ENCODE measurements around the gene CAMKK1. TPM values are rescaled to one million over a fixed set of nuclear protein-coding genes. Genes with fewer than 3 reads are reported as not detected.

Gene CAMKK1
- polyA plus RNA-seq, 1 donor from 2014 or later, result 8.9 TPM

DNA sequence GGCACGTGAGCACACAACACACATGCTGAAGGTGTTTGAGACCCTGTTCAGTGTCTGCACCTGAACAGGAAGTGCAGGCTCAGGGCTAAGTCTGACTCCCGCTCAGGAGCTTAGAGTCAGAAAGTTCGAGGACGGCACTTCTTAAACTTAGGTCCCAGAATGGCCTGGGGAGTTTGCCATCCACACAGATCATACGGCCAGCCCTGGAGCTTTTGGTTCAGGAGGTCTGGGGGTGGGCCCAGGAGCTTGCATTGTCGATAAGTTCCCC is 4.0 kb upstream of the CAMKK1 start:
- Histone ChIP-seq H2AFZ (ENCODE audit: low read depth, low read length) (no peak overlapping the region), H3K9me2 (ENCODE audit: insufficient read depth, low read length) (no peaks in the 10 kb centered on the region), H3K27me3 (ENCODE audit: insufficient read depth, low read depth, low read length) (no peaks in the 10 kb centered on the region), H4K20me1 (ENCODE audit: insufficient read depth) (no peaks in the 10 kb centered on the region), H3K9me3 (ENCODE audit: low read length) (no peaks in the 10 kb centered on the region), H3K4me2 (ENCODE audit: low read length) (no peak overlapping the region), H3K27ac (ENCODE audit: low read length) (no peak overlapping the region), H3K36me3 (ENCODE audit: insufficient read depth, low read length) (no peaks in the 10 kb centered on the region), H3K4me3 (ENCODE audit: low read length) (no peak overlapping the region), H3K79me2 (replicated peaks; ENCODE audit: insufficient read depth, low read length) (no peaks in the 10 kb centered on the region), H3K9ac (ENCODE audit: low read length) (no peak overlapping the region), H3F3A (ENCODE audit: insufficient read depth, low read length, poor library complexity, severe bottlenecking) (no peaks in the 10 kb centered on the region)
- TF ChIP-seq EZH2 (IDR thresholded peaks at IDR 0.05; ENCODE audit: borderline replicate concordance, insufficient read depth, low read length, poor library complexity, severe bottlenecking) (no peak), SMC3 (conservative IDR thresholded peaks at IDR 0.05; ENCODE audit: poor library complexity) (no peak), CTCF (IDR thresholded peaks at IDR 0.05; ENCODE audit: poor library complexity, severe bottlenecking) (no peak), MXI1 (conservative IDR thresholded peaks at IDR 0.05; ENCODE audit: poor library complexity, severe bottlenecking) (no peak), POLR2AphosphoS5 (IDR thresholded peaks at IDR 0.05) (no peak), RAD21 (conservative IDR thresholded peaks at IDR 0.05) (no peak), TAF1 (IDR thresholded peaks at IDR 0.05; ENCODE audit: low read depth) (no peak)

DNA sequence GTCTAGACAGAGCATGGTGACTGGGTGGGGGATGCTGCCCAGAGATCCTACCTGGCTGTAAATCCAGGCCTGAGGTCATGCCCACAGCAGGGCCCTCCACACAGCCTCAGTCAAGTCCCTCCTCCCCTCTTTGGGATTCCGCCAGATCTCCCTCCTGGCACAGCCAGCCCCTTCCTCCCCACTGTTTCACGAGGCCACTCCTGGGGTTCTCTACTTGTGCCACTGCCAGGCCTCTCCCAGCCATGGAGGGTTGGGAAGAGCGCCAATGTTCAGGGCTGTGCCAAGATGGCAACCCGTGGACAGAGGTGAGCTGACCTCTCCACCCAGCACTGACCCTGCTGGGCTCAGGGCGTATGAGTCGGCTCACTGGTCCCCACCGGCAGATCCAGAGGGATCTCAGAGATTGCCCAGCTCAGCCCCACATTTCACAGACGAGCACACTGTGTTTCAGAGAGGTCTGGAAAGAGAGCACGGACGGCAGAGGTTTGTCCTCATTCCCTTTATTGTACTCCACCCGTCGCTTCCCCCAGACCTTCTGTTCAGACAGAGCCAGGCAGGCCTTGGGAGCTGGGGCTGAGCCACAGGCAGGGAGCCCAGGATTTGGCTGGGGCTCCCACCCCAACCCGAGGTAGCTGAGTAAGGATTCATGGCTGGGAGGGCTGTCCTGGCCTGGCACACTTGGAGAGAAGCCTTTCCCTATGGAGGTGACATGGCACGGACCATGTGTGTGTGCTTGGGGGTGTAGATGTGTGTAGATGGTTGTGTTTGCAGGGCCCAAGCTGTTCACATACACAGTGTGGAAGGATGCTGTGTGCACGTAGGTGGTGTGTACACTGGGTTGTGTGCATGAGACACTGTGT is 3.5 kb upstream of the CAMKK1 start:
- Histone ChIP-seq H3K4me3 (ENCODE audit: low read length) (no peak overlapping the region), H4K20me1 (ENCODE audit: insufficient read depth) (no peaks in the 10 kb centered on the region), H2AFZ (ENCODE audit: low read depth, low read length) (no peak overlapping the region), H3K9me2 (ENCODE audit: insufficient read depth, low read length) (no peaks in the 10 kb centered on the region), H3K9ac (ENCODE audit: low read length) (no peak overlapping the region), H3K4me2 (ENCODE audit: low read length) (no peak overlapping the region), H3K9me3 (ENCODE audit: low read length) (no peaks in the 10 kb centered on the region), H3F3A (ENCODE audit: insufficient read depth, low read length, poor library complexity, severe bottlenecking) (no peaks in the 10 kb centered on the region), H3K27me3 (ENCODE audit: insufficient read depth, low read depth, low read length) (no peaks in the 10 kb centered on the region), H3K27ac (ENCODE audit: low read length) (no peak overlapping the region), H3K36me3 (ENCODE audit: insufficient read depth, low read length) (no peaks in the 10 kb centered on the region), H3K79me2 (replicated peaks; ENCODE audit: insufficient read depth, low read length) (no peaks in the 10 kb centered on the region)
- no peak for TF ChIP-seq MXI1 (conservative IDR thresholded peaks at IDR 0.05; ENCODE audit: poor library complexity, severe bottlenecking)
- TF ChIP-seq RAD21 (conservative IDR thresholded peaks at IDR 0.05), result no peak

GRCh38 chr17:3895354-3895753 is 2.5 kb upstream of the CAMKK1 start:
- TF ChIP-seq EZH2 (IDR thresholded peaks at IDR 0.05; ENCODE audit: borderline replicate concordance, insufficient read depth, low read length, poor library complexity, severe bottlenecking) (no peak), RAD21 (conservative IDR thresholded peaks at IDR 0.05) (no peak), POLR2AphosphoS5 (IDR thresholded peaks at IDR 0.05) (no peak), REST (IDR thresholded peaks at IDR 0.05; ENCODE audit: borderline replicate concordance) (no peak), TAF1 (IDR thresholded peaks at IDR 0.05; ENCODE audit: low read depth) (no peak), SMC3 (conservative IDR thresholded peaks at IDR 0.05; ENCODE audit: poor library complexity) (no peak), CTCF (IDR thresholded peaks at IDR 0.05; ENCODE audit: poor library complexity, severe bottlenecking) (no peak), EP300 (conservative IDR thresholded peaks at IDR 0.05; ENCODE audit: poor library complexity, severe bottlenecking) (no peak), MXI1 (conservative IDR thresholded peaks at IDR 0.05; ENCODE audit: poor library complexity, severe bottlenecking) (no peak)
- no peaks in the 10 kb centered on the region for H3F3A ChIP-seq (ENCODE audit: insufficient read depth, low read length, poor library complexity, severe bottlenecking)
- no peaks in the 10 kb centered on the region for H3K79me2 ChIP-seq (replicated peaks; ENCODE audit: insufficient read depth, low read length)
- H3K4me2 ChIP-seq (ENCODE audit: low read length), result no peak overlapping the region
- H3K9me3 ChIP-seq (ENCODE audit: low read length), result no peaks in the 10 kb centered on the region
- H3K4me3 ChIP-seq (ENCODE audit: low read length), result no peak overlapping the region
- no peaks in the 10 kb centered on the region for H4K20me1 ChIP-seq (ENCODE audit: insufficient read depth)
- H3K36me3 ChIP-seq (ENCODE audit: insufficient read depth, low read length), result no peaks in the 10 kb centered on the region
- H3K9ac ChIP-seq (ENCODE audit: low read length), result no peak overlapping the region
- no peaks in the 10 kb centered on the region for H3K9me2 ChIP-seq (ENCODE audit: insufficient read depth, low read length)
- no peak overlapping the region for H3K27ac ChIP-seq (ENCODE audit: low read length)
- H2AFZ ChIP-seq (ENCODE audit: low read depth, low read length), result no peak overlapping the region
- no peaks in the 10 kb centered on the region for H3K27me3 ChIP-seq (ENCODE audit: insufficient read depth, low read depth, low read length)
